AG09319 (cell line): ENCODE data around the gene RHEX.

Source experiments
- DNase-seq: peaks from one replicate; pipeline ENCODE4 v3.0.0-alpha.2; 2010; ENCODE audit warnings: low read depth; ENCODE audit errors: extremely low read depth
- TF ChIP-seq, protein P1 (sequence below): IDR thresholded peaks from 2 replicates; pipeline ENCODE4 v1.5.1; 2011; ENCODE audit warnings: low read depth, mild to moderate bottlenecking, inconsistent platforms, low read length, moderate library complexity

RHEX gene

DNA sequence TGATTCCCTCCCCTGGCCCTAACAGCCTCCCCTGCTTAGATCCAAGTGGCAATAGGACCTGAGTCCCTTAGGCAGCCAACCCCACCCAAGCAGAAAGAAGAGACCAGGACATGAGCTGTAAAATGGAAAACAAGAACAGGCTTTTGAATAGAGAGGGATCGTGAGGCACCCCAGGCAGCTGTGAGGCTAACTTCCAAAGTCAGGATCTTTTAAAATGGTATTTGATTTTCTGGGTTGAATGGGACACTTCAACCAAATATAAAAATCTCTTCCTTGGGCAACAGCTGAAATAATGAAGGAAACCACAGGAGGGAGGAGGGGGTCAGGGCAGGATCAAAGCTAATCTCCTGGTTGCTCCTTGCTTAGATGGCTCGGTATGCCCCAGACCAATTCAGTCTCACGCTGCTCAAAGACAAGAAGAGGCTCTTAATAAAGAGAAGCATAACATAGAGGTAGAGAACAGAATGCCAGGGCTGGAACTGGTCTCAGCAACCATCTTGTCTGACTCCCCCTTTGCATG, 92.9 kb downstream of the RHEX start:
- DNase-seq: no peak
- TF ChIP-seq, protein P1, sequence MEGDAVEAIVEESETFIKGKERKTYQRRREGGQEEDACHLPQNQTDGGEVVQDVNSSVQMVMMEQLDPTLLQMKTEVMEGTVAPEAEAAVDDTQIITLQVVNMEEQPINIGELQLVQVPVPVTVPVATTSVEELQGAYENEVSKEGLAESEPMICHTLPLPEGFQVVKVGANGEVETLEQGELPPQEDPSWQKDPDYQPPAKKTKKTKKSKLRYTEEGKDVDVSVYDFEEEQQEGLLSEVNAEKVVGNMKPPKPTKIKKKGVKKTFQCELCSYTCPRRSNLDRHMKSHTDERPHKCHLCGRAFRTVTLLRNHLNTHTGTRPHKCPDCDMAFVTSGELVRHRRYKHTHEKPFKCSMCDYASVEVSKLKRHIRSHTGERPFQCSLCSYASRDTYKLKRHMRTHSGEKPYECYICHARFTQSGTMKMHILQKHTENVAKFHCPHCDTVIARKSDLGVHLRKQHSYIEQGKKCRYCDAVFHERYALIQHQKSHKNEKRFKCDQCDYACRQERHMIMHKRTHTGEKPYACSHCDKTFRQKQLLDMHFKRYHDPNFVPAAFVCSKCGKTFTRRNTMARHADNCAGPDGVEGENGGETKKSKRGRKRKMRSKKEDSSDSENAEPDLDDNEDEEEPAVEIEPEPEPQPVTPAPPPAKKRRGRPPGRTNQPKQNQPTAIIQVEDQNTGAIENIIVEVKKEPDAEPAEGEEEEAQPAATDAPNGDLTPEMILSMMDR: no peak
